SHP77 (cell line): Measurements from ENCODE around the gene DOK3.

Experiments used
- DNase-seq, 2 experiments: peaks; one replicate each; lab custom pipeline; 2025; lab: John Stamatoyannopoulos, UW

Gene DOK3

DNA sequence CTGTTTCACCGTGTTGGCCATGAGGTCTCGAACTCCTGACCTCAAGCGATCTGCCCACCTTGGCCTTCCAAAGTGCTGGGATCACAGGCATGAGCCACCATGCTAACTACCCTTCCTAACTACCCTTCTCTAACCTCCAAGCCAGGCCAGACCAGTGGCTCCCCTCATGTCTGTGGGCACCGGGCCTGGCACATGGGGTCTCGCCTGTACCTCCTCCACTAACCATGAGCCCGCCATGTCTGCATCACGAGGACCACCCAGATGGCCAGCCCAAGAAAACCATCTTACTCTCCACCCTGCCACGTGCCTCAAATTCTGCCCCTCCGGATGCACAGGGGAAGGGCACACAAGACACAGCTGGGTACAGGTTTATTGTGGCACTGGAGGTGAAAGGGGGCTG is 26.6 kb downstream of the DOK3 start:
- DNase-seq, result no peak

DNA sequence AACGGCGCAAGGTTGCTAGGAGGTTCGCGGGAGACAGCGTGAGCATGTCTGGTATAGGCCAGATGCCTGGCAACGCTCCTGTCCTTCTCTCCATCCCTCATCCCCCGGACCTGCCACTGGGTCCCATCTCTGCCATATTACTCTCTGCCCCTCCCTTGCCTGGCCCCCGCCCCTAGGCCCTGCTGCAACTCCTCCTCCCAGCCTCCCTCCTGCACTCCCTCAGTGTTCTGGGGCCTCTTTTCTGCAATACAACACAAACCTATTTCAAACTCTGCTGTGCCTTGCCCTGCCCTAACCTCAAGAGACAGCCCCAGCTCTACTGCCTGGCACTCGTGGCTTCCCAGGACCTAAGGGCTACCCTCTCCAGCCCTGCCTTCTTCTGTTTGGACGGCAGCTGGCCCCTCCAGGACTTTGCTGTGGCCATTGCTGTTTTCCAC is 27.2 kb downstream of the DOK3 start:
- DNase-seq, result no peak

DNA sequence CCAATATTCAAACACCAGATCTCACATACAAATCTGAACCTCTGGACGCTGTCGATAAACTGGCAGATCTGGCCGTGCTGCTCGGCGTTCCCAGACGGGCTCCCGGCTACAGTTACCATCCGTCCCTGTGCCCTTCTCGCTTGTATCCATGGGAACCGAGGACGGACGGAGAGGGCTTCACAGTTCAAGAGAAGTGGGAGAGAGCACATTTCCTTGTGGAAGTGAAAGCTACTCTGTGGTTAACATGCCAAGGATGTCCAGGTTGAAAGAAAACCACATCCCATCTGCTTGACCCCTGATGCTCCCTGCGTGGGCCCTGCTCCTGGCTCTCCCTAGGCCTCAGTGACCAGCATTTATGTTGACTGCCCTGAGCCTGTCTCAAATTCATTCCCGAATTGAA is 29.9 kb downstream of the DOK3 start:
- peak; percentile 38 to 39 for DNase-seq

DNA sequence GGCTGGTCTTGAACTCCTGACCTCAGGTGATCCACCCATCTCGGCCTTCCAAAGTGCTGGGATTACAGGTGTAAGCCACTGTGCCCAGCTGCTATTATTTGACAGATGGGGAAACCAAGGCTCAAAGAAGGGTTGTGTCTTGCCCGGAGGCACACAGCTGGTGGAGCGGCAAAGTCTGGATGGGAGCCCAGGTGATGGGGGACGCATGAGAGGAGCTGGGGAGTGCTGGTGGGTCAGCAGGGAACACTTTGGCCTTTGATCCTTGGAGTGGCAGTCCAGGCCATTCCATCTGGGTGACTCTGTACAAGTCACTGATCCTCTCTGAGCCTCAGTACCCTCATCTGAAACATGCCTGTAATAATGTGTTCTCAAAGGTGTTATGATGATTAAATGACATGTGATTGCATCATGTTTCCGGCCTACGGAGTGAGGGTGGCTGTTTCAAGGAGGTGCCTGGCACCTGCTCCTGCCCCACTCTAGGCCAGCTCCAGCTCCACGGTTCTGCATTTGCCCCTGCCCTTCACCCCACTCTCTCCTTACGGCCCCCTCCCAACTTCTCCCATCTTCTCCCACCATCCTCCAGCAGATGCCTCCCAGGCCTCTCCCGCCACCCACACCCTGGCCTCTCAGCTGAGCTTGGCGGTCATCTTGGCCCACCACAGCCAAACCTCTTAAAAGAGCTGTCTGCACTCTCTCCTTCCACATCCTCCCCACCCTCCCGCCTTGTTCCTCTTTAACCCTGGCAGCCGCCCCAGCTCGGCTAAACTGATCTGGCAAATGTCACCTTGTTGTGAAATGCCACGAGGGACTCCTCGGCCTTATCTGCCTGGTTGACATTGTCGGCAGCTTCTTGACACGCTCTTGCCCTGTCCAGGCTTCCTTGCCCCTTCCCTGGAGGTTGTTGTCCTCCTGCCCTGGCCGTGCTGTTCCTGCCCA is 30.6 kb downstream of the DOK3 start:
- peak; percentile 52 to 64 for DNase-seq

DNA sequence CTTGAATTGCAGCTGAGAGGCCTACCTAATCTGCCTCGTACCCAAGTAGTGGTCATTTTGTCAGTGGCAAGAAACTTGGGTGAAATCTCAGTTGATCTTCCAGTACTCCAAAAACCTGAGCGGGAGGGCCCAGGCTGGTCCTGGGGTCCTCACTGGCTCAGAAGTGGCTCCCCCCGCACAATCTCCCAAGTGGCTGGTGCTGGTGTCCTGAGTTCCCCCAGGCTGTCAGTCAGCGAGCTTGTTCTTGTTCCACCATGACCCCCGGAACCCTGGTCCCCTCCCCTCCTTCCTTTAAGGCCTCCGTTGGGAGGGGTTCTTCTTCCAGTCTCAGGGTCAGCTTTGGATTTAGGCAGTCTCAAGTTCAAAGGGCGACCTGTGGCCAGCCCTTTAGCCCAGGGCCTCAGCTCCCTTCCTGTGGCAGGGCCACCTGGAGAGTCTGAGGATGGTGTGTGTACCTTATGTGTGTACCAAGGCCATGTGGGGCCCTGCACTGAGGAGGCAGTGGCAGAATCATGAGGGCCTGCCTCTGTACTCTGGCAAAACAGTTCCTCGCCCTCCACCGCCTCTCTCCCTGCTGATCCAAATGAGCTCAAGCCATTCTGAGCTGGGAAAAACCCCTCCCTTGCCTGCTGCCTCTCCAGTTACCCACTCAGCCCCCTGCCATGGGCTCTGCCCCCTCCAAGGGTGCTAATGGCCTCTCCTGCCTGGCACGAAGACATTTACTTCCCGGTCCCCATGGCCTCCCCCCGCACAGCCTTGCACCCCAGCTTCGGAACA is 31.7 kb downstream of the DOK3 start:
- DNase-seq, result no peak

DNA sequence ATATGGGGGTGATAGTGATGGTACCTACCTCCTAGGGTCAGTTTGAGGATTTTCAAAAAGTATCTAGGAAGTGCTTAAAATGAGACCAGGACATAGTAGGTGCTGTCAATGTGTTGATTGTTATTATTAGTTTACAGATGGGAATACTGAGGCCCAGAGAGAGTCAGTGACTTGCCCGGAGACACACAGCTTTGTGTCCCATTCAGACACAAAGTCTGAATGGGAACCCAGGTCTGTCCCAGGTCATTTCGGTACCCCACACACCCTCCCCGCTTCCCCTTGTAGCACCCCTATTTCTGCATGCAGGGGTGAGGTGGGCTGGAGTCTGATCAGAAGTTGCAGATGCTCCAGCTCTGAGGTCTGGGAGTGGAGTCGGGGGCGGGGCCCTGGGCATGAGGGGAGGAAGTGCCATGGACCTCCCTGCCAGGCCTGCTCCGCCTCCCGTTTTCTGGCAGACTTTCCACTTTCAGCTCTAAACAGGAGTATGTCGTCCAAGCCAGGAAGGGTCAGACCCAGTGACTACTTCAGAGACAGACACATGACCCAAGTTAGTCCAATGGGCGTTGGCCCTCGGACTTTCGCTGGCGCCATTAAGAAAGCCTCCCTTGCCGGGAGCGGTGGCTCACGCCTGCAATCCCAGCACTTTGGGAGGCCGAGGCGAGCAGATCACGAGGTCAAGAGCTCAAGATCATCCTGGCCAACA is 32.9 kb downstream of the DOK3 start:
- no peak for DNase-seq

DNA sequence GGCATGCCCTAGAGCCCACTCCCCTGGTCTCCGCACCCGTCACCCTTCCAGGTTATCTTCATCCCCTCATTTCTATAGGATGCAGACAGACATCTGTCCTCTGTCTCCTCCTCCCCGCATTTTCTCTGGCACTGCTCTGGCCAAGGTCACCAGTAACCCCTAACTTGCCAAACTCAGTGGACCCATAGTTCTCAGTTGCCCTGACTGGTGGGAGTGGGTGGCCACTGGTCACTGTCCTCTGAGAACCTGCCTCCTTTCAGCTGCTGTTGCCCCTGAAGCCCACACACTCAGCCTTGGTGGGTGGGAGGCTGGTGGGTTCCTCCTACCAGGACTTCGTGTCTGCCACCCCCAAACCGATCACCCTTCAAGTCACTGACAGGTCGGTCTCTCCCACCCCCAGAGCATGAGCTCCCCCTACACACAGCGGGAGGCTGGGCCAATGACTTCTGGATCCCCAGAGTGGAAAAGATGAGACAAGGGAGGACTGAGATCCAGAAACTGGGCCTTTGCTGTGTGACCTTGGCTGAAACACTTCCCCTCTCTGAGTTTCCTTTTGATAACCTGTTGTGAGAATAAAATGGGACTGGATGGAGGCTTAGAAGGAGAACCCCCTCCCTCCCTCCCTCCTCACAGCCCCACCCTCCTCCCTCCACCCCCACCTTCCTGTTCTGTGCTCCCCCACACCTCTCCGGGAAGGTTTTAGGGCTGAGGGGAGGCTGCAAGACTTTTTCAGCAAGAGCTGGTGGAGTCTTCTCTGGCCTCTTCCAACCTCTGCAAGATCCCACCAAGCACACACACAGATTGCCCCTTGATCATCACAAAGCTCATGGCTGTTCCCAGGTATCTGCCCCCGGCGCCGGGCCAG is 33.8 kb downstream of the DOK3 start:
- DNase-seq, result no peak

DNA sequence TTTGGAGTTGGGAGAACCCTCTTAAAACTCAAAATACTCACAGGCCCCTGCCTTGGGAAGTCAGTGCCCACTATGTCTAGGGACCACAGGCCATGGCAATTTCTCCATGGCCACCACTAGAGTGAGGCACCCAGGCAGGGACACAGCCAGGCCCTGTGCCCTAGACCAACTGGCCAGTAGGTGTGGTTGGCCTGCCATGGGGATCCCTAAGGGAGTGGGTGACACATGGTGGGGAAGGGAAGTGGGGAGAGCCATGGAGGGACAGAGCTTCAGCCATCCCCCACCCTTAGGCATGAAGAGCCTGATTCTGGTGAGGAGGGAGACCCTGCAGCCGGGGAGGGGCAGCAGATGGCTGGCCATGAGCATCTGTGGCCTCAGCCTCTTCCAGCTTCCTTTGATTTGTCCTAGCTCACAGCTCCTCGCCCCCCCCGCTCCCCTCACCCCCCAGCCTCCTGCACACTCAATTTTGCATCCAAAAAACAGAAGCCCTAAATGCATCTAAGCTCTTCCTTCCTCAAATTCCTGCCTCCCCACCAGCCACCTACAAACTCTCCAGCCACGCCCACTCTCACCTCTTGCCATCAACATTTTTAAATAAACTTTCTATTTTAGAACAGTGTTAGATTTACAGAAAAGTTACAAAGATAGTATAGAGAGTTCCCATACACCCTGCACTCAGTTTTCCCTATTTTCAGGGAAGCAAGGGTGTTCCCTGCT is 34.6 kb downstream of the DOK3 start:
- DNase-seq, result no peak

DNA sequence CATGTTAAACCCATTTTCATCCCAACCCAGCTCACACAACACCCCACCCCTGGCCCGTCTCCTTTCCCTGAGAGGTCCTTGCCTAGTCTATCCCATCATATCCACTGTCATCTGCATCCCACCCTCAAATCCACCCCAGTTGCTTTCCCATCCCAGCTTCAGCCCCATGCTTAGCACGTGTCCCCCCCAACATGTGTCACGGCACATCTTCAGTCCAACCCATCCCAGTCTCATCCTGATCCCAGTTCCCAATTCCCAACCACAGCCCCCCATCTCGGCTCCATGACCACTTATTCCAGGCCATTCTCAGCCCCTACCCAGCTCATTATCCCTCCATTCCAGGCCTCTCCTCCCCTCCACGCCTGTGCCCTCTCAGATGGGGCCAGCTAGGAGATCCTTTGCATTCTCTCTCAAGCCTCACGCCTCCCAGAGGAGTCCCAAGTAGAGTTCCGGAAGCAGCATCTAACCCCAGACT is 35.6 kb downstream of the DOK3 start:
- DNase-seq, result no peak

DNA sequence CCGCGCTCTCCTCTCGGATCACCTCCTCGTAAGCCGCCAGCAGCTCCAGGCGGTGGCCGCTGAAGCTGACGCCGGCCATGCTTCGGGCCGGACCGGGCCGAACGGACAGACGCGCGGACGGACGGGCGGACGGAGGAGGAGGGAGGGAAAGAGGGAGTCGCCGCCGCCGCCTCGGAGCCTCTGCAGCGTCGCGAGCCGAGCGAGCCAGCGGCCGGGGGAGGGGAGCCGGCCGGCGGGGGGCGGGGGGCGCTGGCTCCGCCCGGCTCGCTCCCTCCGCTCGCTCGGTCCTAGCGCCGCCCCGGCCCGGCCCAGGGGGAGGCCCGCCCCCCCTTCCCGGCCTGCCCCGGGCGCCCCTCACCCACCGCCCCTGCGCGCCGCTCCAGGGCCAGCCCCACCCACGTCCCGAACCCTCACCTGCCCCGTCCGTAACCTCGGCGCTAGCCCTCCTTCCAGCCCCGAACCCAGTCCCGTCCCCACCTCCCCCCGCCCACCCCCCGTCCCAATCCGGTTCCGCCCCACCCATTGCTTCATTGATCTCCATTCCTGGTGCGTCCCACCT is 36.1 kb downstream of the DOK3 start, which contains the start of gene DBN1:
Gene DBN1, minus strand, starts transcription at position 192 of the 559 bp plus-strand sequence. Its CDS starts 113 bp downstream, at position 79.
- peak in 1 of 2 experiments; percentile 44 for DNase-seq

DNA sequence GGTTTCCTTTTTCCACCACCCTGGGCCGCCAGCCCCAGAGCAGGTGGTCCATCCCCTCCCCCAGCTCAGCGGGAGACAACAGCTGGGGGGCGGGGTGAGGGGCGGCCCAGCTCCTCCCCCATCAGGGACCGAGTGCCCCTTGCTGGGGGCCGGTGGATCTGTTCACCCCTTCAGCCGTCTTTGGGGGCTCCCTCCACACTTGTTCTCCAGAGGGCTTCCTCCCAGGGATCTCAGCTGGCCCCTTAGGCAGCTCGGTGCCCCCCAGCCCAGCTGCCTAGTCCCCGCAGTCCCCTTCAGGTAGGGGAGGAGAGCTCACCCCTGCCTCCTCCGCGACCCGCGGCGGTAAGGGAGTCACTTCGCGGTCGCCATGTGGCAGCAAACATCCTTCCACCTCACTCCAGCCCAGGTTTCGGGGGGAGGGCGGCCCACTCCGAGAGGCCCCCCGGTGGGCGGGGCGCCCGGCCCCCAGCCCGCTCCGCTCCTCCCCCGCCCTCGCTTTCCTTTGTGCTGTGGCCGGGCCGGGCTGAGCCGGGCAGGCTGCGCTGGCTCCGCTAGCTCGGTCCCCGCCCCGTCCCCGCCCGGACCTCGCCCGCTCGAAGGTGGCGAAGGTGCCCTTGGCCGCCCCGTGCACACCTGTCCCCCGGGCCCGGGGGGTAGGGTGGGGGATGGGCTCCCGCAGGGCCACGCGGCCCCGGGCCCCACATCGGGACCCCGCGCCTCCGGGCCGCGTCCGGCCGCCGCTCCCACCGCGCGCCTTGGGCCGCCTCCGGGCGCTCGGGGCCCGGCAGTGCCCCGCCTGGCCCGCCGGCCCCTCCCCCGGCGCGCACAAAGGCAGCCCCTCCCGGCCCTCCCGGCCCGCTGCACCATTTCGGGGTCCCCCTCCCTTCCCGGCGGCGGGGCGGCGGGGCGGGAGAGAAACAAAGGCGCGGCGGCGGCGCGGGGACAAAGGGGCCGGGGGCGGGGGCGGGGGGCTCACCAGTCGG is 36.9 kb downstream of the DOK3 start:
- peak in 1 of 2 experiments; percentile 48 for DNase-seq

DNA sequence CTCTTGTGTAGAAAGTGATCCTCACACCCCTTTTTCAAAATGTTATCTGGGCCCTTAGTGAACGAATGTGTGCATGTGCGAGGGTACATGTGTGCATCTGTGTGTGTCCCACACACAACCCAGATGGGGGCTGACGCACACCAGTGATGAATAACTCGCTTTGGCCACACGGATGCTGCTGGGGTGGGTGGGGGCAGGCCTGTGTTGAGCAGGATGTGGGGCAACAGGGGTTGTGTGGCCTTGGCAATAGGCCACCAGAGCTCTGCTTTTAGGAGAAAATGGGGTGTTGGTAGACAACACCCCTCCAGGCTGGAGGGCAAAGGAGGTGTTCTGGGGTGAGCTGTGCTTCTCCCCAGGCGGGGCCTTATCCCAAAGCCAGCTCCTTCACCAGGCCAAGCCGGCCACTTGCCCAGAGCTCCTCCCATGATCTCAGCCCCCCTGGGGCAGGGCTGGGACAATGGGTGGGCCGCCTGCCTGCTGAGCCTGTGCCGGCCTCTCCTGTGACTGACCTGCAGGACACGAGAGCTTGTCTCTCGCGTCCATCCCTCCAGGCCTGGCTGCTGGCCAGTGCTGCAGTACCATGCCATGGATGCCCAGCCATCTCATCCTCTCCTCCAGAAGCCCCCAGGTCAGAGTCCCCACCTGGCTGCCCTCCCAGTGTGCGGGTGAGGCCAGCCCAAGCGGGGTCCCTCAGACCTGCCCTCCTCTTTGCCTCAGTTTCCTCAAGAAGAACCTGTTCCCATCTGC is 37.8 kb downstream of the DOK3 start:
- DNase-seq, result no peak

DNA sequence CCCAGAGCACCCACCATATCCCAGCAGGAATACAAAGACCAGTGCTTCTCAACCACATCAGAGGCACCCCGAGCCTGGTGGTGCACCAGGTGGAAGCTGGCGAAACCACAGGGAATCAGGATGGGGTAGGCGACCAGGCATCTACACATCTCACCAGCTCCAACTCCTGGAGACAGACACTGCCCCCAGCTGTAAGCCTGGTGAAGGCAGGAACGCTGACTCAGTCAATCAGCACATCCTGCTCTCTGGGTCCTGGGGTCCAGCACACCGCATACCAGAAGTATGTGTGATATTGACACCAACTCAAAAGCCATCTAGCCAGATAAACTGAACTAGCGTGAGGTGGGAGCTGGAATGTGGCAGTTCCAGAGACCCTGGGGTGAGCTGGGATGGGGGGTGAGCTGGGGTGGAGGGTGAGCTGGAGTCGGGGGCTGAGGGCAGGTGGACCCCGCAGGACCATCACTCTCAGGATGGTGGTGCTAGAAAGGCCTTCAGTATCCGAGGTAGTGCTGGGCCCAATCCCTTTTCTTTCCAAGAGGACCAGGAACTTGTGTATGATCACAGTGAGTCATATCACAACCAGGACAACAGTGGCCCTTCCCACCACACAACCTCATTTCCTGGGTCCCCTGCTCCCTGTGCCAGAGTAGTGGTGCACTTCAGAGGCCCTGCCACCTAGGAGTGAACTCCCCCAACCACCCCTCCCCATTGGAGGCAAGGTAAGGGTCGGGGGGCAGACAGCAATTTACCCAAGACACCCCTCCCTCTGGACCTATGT is 38.7 kb downstream of the DOK3 start:
- no peak for DNase-seq

DNA sequence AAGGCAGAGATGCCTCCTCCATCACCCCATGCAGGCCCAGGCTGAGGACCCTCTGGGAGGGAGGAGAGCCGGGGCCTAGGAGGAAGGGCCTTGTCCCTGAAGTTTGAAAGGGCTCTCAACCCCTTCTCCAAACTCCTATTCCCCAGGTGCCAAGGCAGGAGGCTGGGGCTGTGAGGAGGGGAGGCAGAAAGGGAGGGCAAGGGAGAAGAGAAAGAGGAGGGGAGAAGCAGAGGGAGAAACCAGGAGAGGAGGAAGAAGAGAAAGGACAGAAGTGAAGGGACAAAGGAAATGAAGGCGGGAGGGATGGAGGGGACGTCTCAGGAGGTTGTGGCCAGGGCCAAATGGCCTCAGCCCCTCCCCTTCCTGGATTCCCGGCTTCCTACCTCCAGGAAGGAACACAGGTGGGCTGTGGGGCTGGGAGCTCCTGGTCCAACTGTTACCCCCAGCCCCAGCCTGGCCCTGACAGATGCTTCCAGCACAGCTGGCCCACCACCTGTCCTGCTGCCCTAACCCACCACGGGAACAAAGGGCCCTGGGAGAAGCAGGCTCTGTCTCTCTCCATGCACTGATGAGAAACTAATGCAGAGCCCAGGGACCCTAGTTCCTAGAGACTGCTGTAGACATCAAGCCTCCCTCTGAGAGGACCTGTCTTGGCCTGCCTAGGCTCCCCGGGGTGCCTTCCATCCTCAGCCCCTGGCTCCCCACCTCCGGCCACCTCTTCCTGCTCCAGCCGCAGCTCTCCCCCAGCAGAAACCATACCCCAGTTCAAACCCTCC is 39.7 kb downstream of the DOK3 start:
- DNase-seq, result no peak

DNA sequence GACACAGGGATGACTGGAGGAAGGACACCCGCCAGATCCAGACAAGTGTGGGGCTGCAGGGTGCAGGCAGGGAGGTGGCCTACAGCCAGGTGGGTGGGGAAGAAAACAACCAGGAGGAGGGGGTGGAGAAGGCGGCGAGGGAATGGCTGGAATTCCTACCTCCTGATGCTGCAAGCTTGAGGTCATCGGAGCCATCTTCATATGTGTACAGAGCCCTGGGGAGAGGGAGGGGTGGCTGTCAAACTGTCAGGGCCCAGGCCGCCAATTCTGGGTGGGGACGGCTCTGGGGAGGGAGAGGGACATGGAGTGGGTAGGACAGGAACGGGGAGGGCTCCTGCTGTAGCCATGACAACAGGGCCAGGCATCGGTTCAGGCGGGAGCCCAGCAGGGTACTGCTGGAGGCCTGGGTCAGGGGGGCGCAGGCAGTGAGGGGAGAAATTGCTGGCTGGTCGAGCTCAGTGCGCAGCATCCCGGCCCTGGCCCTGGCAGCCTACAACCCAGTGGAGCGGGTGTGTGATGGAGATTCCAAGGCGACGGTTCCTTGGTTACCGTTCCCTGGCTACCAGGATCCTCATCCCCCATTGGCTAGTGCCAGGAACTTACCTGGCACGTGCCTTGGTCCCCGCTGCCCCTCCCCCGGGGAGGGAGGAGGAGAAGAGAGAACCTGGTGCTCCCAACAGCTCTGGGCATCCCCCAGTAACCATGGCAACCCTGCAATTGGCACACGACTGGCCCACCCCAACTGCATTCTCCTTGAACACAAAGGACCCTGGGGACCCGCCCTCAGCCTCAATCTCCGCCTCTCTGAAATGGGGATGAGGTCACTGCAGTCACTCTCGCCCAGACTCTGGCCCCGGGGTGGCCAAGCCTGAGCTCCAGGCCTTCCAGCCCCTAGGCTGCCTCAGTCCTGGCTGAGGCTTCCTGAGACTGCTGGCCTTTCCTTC is 40.7 kb downstream of the DOK3 start:
- no peak for DNase-seq

DNA sequence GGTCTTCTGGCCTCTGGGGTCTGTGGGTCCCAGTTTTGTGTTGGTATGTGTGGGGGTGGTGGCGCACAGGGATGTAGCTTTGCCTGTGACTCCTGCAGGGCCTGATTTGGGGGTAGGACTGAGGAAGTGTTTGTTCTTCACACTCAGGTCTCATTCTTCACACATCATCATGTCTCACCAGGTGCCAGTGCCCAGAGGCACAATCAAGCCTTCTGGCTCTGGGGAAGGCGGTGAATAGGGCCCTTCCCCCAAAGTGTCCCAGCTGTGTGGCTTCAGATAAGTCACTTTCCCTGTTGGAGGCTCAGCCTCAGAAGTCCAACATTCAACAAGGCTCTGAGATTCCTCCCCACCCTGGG is 41.3 kb downstream of the DOK3 start:
- DNase-seq, result no peak
